HPDE6-E6E7 (cell line): ENCODE results near the gene TMEM87B.

Source experiments
- DNase-seq: peaks from one replicate; pipeline ENCODE4 v3.0.0; 2011; ENCODE audit warnings: missing footprints; ENCODE audit errors: extremely low spot score

TMEM87B gene

DNA sequence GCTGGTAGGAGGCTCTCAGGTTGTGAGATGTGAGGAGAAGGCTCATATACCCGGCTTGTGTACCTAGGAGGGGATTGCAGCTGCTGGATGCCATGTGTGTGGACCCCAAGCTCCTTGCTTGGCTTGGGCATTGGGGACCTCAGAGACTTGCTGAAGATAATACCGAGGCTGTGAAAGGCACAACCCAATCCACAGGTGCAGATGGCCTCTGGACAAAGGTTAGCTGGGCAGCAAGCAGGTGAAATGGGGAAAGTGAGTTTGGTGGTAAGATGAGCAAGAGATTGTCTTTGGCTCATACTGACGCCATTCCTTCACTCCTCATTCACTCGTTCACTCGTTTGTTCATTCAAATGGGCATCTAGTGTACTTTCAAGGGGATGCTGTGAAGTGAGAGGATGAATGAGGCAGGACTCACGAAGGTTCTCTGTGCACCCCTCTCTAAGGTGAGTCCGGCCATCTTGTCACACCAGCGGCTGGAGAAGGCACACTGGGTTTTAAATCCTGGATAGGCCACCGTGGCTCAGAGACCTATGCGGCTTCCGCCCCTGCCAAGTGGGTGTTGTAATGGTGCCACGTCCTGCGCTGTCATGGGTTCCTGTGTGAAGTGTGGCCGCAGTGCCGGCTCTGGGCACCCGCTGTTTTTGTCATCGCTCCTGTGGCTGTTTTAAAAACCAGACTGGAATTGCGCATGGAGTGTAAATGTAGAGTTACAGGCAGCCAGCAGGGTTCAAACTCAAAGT lies 96.8 kb downstream of the TMEM87B start:
- no peak for DNase-seq

DNA sequence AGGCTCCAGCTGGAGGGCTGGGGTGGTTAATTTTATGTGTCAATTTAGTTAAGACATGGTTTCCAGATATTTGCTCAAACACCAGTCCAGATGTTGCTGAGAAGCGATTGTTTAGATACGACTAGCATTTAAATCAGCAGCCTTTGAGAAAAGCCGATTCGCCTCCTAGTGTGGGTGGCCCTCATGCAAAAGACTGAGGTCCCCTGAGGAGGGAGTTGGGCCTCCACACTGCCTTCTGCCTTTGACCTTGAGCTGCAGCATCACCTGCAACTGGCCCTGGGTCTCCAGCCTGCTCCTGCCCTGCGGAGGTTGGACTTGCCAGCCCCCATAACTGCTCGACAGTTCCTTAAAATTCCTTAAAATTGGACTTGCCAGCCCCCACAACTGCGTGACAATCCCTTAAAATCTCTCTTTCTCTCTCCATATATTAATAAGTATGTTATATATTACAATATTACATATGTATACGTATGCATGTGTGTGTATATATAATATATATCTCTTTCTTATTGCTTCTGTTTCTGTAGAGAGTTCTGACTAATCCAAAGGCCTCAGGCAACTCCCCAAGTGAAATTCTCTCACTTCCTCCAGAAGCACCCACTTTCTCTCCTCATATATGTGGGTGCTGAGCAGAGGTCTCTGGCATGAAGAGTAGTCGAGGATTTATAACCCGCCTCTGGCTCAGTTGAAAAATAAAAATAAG lies 97.6 kb downstream of the TMEM87B start:
- no peak for DNase-seq

DNA sequence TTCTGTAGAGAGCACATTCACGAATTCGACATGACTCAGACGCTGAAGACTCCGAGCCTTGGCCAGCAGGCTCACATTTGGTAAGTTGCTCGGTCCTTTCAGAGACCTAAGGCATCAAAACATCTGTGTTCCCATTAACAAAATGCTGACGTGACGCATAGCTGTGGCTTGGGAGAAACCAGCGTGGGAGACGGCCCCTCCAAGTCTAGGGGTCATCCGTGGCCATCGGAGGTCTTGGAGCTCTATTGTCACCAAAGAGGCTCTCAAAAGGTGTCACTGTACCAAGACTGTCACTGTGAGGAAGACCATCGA lies 98.1 kb downstream of the TMEM87B start:
- no peak for DNase-seq

DNA sequence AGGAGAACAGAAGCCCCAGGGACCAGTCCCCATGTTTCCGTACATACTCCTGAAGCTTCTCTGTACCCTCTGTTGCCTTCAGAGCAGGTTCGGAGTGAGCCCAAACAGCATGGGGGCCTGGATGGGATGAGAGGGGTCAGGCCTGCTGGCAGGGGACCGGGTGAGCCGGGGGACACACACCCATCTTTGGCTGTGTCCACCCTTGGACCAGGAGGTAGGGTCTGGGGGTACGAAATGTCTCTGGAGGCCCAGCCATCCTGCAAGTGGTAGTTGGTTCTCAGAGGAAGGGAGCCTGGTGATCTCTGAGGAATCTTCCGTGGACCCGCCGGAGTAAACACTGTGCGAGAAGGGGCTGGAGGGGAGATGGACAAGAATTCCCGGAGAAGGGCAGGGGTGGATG lies 98.4 kb downstream of the TMEM87B start:
- no peak for DNase-seq

DNA sequence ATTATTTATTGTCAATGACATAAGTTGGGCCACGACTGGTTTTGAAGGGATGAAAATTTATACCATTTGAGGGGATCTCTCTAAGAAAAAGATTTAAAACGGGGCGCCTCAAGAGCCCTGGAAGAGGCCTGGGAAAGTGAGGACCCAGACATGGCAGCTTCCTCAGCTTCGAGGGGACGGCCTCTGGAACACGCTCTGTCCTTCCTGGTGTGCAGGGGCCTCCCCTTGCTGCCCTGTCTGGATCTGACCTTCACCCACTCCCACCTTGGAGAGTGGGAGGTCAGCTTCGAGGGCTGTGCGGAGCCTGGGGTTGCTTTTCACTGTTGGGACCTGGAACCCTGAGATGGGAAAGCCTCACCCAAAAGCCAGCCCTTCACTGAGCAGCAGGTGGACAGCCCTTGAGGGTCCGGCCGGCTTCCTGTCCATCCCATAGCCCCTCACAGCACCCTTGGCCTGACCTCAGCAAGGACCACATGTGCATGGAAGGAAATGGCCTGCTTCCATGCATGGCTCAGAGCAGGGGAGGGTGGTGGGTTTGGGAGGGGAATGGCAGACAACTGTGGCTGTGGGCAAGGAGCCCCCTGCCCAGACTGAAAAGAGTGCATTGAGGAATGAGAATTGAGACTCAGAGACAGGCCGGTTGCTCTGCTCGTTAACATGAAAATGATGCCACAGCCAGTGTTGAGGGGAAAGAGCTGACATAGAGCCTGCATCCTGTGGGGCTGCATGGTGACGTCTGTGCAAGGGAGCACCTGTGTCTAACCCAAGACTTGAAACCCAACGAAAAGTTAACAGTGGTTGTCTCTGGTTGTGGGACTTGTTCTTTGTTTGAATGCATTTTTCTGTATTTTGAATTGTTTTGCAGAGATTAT lies 99.4 kb downstream of the TMEM87B start:
- DNase-seq, result no peak

DNA sequence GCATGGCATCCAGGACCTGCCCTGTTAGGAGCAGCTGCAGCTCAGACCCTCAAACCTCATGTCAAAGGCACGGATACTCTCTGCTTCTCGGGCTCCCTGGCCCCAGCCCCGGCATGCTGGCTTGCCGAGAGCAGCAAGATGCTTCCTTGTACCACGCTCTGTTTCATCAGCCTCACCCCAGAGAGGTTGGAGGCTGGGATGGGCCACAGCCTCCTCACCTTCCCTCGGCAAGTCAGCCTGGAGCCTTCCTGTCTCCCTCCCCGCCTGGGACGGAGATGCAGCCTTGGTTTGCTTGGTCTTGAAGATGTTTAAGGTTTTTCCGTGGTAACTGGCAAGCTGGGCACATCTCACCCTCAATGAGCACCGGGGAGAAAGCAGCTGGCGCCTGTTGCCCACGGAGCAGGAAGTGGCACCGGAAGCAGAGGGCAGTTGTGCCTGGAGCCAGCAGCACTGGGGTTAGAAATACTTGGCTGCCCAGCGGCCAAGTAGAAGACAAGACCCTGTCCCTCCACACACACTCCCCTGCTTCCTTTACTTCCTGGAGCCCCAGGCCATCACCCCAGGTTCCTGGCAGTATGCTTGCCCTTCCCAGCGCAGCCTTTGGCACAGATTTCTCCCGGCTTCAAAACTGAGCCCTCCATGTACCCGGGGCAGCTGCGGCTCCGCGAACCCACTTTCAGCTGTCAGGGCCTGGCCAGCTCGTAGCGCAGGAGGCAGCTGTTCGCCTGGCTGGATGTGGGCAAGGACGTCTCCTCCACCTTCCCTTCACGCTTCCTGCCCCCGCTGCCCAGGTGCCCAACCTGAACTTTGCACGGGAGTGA lies 100.5 kb downstream of the TMEM87B start:
- no peak for DNase-seq

DNA sequence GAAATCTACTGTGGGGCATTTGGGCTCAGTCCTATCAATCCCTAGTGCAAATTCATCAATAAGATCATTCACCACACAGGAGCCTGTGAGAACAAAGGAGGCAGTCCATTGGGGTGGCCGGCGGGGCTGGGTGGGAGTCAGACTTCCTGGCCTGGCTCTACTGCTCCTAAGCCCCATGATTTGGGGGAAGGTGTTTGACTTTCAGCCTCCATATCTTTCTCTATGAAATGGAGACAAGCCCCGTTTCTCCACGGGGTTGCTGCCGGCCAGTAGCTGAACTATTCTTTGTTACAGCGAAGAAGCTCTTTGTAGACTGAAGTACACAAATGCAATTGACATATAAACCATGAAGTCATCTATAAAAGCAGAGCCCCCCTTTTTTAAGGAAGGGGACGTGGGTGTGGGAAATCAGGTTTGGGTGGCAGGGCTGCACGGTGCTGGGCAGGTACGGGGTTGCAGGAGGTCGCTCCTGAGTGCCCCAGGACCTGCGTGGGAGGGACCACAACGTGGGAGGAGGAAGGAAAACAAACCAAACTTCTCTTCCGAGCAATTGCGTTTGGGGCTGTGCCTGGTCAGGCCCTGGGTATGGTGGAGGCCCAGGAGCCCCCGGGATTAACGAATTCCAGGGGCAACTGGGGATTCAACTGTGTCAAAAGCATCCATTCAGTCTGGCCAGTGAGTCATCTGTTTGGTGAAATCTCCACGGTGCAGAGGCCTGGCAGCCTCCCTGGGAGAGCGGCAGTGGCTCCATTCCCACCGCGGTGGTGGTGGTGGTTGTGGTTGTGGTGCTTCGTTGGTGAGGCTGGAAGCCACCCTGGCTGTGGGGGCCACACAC lies 101.3 kb downstream of the TMEM87B start:
- DNase-seq, result no peak

DNA sequence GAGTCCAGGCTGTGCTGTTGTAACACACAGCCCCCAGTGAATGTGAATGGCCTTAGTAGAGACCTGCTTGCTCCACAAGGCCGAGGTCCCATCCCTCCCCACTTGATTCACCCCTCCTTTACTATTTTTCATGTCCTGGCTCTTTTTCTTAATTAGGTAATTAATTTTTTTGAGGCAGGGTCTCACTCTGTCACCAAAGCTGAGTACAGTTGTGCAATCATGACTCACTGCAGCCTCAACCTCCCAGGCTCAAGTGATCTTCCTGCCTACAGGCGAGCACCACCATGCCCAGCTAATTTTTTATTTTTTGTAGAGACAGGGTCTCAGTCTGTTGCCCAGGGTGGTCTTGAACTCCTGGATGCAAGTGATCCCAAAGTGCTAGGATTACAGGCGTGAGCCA lies 102.4 kb downstream of the TMEM87B start:
- DNase-seq, result no peak

DNA sequence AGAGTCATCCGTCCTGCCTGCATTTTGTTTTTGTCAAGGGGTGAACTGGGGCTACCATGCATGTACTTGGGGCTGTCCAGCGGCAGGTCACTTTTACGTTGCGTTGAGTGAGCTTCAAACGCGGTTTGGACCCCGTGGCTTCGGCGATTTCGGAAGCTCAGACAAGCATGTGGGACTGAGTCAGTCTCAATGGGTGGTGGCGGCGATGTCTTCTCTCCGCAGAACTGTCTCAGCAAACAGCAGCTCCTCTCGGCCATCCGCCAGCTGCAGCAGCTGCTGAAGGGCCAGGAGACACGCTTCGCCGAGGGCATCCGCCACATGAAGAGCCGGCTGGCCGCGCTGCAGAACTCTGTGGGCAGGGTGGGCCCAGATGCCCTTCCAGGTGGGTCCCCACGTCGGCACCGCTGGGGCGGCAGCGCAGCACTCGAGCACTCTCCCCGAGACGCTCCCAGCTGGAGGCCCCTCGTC lies 104.4 kb downstream of the TMEM87B start:
- no peak for DNase-seq

DNA sequence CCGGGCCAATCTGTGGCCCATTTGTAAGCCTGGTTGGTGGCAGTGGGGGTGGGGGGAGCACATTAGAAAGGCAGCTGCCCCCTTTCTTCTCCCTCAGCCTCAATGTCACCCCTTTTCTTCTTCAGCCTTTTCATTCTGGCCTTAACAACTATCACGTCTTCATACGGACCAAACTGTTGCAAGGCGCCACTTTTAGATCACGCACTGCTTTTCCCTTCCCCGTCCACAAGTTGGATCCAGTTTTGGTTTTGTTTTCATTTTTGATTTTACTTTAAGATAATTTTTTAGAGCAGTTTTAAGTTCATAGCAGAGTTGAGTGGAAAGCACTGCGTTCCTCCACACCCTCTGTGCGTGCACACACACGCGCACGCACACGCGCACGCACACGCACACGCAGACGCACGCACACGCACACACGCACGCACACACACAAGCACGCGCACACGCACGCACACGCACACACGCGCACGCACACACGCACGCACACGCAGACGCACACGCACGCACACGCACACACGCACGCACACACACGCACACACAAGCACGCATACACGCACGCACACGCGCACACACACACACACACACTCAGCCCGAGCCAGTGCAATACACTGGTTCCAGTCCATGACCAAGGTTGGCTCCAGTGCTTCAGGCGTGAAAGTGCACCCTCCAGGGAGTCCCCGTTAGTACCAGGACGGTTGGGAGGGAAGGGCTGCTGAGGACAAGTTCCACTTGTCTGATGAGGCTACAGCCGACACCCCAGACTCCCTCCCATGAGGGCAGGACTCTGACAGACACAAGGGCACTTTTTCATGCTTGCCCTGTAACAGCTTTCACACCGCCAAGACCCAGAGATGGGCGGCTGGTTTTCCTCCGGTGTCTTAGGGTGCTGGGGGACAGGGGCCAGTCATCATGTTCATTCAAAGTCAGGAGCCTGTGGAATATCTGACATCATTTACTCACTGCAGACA lies 105.5 kb downstream of the TMEM87B start:
- no peak for DNase-seq

DNA sequence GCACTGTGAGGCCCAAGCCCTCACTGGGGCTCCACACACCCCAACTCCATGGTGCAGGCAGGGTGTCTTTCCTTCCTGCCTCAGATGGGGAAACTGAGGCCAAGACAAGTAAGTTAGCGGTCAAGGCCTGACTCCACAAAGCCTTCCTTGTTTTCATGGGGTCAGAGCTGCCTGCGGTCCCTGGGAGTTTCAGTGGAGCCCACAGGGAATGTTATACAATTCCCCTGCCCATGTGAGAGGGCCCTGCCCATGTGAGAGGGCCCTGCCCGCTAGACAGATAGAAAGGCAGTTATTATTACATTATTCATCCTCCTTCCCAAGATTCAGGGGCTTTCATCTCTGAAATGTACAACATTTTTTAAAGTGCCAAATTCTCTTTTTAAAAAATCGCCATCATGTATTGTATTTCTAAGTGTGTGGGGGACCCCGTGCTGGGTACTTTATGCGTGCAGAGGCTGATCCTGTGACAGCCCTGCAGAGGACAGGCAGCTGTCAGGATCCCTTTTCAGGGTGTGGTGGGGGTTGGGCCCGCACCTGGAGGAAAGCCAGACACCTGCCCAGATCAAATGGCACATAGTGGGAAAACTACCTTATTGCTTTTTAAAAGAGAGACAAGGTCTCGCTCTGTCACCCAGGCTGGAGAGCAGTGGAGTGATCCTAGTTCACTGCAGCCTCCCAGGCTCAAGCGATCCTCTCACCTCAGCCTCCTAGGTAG lies 106.5 kb downstream of the TMEM87B start:
- DNase-seq, result no peak

DNA sequence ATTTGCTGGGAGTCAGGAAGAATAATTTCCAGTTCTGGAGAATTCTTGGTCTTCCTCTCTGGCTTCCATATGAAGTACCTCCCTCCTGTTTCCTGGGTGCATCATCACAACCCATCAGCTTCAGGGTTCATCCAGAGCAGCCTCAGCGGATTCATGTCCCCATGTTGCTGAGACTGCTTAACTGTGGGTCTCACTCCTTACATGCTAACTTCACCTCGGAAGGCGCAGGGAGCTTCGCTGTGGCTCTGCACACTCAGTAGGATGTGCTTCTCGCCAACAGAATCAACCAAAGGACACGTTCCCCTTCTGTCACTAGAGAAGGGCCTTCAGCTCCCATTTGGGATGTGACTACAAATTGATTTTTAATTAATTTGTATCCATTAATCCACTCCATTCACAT lies 107.3 kb downstream of the TMEM87B start:
- no peak for DNase-seq

DNA sequence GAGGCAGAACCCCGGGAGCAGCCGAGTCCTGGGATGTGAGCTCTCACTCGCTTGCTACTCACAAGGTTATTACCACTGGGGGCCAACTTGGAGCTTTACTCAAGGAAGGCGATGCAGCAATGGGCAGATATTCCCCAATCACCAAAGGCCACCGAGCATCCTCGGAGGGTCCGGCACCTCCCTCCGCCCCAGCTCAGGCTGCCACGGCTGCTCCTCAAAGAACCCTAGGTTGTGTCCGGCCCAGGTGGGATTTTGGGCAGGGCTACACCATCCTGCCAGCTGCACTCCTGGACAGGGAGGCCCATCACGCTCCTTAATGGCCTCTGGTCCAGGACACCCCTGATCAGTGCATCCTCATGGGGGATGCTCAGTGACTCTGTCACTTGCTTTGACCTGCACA lies 107.9 kb downstream of the TMEM87B start:
- no peak for DNase-seq

DNA sequence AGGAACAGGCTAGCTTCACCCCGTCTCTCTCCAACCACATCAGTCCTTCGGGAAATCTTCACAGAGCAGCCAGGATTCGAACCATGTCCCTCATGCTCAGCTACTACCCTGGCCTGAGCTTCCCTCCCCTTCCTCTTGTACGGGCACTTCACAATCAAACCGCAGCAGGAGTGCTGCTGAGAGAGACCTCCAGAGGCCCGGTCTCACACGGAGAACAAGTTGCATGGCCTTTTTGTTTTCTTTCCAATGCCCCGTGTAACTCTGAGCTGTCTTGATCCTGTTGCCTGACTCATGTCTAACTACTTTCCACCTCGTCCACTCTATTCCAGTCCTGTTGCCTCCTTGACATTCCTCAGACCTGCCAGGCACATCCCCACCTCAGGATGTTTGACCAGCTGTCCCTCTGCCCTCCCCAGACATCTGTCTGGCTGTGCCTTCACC lies 108.5 kb downstream of the TMEM87B start:
- no peak for DNase-seq

DNA sequence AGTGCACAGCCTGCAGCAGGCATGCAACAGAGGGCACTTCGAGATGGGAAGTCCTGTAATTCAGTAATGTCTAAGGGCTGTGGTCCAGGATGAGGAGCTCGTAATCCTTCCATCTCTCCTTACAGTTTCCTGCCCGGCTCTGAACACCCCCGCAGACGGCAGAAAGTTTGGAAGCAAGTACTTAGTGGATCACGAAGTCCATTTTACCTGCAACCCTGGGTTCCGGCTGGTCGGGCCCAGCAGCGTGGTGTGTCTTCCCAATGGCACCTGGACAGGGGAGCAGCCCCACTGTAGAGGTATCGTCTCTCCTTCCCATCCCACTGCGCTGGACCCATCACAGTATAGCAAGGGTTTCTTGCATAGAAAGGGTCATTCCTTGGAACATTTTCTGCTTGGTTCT lies 109.8 kb downstream of the TMEM87B start:
- no peak for DNase-seq

DNA sequence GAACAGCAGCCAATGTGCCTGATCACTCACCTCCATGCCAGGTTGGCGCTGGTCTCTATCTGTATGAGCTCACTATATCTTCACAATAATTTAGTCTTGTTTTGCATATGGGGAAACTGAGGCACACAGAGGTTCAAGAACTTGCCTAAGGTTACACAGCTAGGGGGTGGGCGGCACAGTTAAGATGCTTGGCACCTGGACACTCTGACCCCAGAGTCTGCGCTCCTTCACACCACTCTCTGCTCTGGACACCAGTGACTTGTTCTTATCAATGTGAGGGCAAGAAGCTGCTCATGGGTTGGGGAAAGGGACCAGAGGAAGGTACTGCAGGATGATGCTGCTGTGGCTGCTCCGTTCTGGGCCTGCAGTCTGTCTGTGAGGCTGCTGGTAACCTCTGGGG lies 110.2 kb downstream of the TMEM87B start:
- no peak for DNase-seq

DNA sequence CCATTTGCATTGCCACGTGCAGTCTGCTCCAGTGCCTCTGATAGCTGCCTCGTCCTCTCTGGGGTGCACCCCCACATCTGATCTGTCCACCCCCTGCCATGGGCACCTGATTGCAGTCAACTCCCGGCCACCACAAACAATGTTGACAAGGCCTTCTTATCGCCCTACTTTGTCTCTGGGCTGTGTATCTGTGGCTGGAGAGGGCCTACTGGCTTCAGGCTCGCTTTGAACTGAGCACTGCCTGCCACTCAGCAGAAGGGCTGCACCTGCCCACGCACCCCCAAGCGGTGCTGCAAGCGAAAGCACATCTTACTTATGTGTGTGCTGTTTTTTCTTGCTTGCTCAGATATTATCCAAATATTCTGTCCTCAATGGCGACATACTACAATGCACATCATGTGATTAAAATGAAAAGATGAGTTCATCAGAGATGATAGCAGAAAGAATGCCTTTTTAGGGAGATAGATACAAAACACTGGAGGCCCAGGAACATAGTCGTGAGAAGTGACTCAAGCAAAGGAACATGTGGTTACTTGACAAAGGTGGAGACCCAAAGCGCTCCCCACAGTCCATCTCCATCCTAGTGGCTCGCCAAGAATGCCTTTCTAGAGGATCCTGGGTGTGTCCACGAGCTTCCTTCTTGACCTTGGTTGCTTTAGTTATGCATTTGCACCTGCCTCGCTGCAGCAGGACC lies 111.9 kb downstream of the TMEM87B start:
- DNase-seq, result no peak

DNA sequence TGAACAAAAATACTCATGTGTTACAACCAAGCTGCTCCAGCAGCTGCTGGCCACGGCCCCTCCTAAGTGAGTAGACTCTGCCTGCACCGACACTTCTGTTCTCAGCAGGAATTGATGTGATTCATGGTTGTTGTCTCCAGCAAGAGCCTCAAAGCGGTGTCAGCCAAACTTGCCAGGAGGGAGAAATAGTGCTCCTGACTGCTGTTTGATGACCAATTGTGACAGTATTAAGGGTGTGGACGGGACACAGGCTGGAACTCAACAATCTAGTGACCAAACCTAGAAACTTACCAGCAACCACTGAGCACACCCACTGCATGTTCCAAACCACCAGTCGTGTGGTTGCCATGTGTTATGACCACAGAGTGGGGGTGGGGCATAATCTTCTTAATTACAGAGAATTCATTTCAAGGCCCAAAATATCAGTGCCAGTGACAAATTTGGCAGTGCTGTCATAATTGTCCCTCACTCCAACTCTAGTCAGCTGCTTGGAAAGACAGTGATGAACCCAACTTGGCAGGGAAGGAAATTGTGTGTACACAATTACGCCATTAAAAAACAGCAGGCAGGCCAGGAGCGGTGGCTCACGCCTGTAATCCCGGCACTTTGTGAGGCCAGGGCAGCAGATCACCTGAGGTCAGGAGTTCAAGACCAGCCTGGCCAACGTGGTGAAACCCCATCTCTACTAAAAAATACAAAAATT lies 113.5 kb downstream of the TMEM87B start:
- DNase-seq, result no peak
